ENCODE data around the gene AMOTL1.
"Not testable (repeated sequence)": the region's sequence is repeated elsewhere in the genome, so short reads cannot be mapped to it uniquely, and the experiment has no call there.

The AMOTL1 gene

GRCh38 chr11:94785509-94785908, 17.4 kb downstream of the AMOTL1 start:
- no peak for ATAC-seq (ENCODE audit: low read depth)
- Mint-ChIP-seq H3K9me3 (no peaks in the 10 kb centered on the region), H3K36me3 (no peaks in the 10 kb centered on the region)

GRCh38 chr11:94786264-94787126, 18.3 kb downstream of the AMOTL1 start:
- Mint-ChIP-seq H3K9me3 (no peaks in the 10 kb centered on the region), H3K27me3 (peaks cover 14% of the 10 kb centered on the region), H3K27ac (no peak overlapping the region), H3K4me1 (no peaks in the 10 kb centered on the region), H3K4me3 (no peak overlapping the region), H3K36me3 (no peaks in the 10 kb centered on the region)
- ATAC-seq (ENCODE audit: low read depth) (no peak), DNase-seq (ENCODE audit: low spot score in 2 of 2) (no peak)

More at GRCh38 chr11:94785509-94785908, 17.4 kb downstream of the AMOTL1 start:
- Mint-ChIP-seq H3K27me3 (peaks cover 14% of the 10 kb centered on the region), H3K27ac (no peak overlapping the region), H3K4me1 (peaks cover under 1% of the 10 kb centered on the region), H3K4me3 (no peak overlapping the region)
- no peak for DNase-seq (ENCODE audit: low spot score in 2 of 2)

- no peak overlapping the region for H3K4me3 Mint-ChIP-seq
- no peaks in the 10 kb centered on the region for H3K4me1 Mint-ChIP-seq
- no peaks in the 10 kb centered on the region for H3K9me3 Mint-ChIP-seq
- no peak overlapping the region for H3K27ac Mint-ChIP-seq
- ATAC-seq (ENCODE audit: low read depth) = no peak
- no peak for DNase-seq (ENCODE audit: low spot score in 2 of 2)
- H3K27me3 Mint-ChIP-seq = peaks cover 18% of the 10 kb centered on the region
- no peaks in the 10 kb centered on the region for H3K36me3 Mint-ChIP-seq
Measured at GRCh38 chr11:94787801-94788200, 19.6 kb downstream of the AMOTL1 start.

GRCh38 chr11:94788396-94788795, 20.2 kb downstream of the AMOTL1 start:
- H3K36me3 Mint-ChIP-seq = no peaks in the 10 kb centered on the region
- H3K27ac Mint-ChIP-seq = no peak overlapping the region
- peaks cover 18% of the 10 kb centered on the region for H3K27me3 Mint-ChIP-seq
- no peaks in the 10 kb centered on the region for H3K4me1 Mint-ChIP-seq
- H3K9me3 Mint-ChIP-seq = no peaks in the 10 kb centered on the region
- no peak overlapping the region for H3K4me3 Mint-ChIP-seq
- ATAC-seq (ENCODE audit: low read depth) (no peak), DNase-seq (ENCODE audit: low spot score in 2 of 2) (no peak)

GRCh38 chr11:94790197-94790596, 22.0 kb downstream of the AMOTL1 start:
- H3K36me3 Mint-ChIP-seq = no peaks in the 10 kb centered on the region
- H3K9me3 Mint-ChIP-seq = no peaks in the 10 kb centered on the region
- no peak for DNase-seq (ENCODE audit: low spot score in 2 of 2)
- peaks cover 16% of the 10 kb centered on the region for H3K27me3 Mint-ChIP-seq
- no peak for ATAC-seq (ENCODE audit: low read depth)
- H3K4me1 Mint-ChIP-seq = no peaks in the 10 kb centered on the region
- H3K4me3 Mint-ChIP-seq = no peak overlapping the region
- H3K27ac Mint-ChIP-seq = no peak overlapping the region

- no peak for ATAC-seq (ENCODE audit: low read depth)
- Mint-ChIP-seq H3K4me3 (no peak overlapping the region), H3K4me1 (no peaks in the 10 kb centered on the region), H3K9me3 (no peaks in the 10 kb centered on the region), H3K27me3 (peaks cover 16% of the 10 kb centered on the region), H3K27ac (no peak overlapping the region), H3K36me3 (no peaks in the 10 kb centered on the region)
- no peak for DNase-seq (ENCODE audit: low spot score in 2 of 2)
Measured at GRCh38 chr11:94790661-94791180, 22.6 kb downstream of the AMOTL1 start.

- Mint-ChIP-seq H3K4me1 (no peaks in the 10 kb centered on the region), H3K4me3 (no peak overlapping the region), H3K27me3 (peaks cover 16% of the 10 kb centered on the region), H3K9me3 (no peaks in the 10 kb centered on the region), H3K27ac (no peak overlapping the region), H3K36me3 (no peaks in the 10 kb centered on the region)
- DNase-seq (ENCODE audit: low spot score in 2 of 2) (no peak), ATAC-seq (ENCODE audit: low read depth) (no peak)
Measured at GRCh38 chr11:94791216-94791889, 23.2 kb downstream of the AMOTL1 start.

- H3K27me3 Mint-ChIP-seq = peaks cover 15% of the 10 kb centered on the region
- DNase-seq (ENCODE audit: low spot score in 2 of 2); ATAC-seq (ENCODE audit: low read depth); H3K27ac Mint-ChIP-seq; H3K4me3 Mint-ChIP-seq; H3K4me1 Mint-ChIP-seq; H3K36me3 Mint-ChIP-seq; H3K9me3 Mint-ChIP-seq: not testable (repeated sequence)
Measured at GRCh38 chr11:94791942-94792341, 23.8 kb downstream of the AMOTL1 start.

GRCh38 chr11:94792451-94792850, 24.3 kb downstream of the AMOTL1 start:
- no peak overlapping the region for H3K27ac Mint-ChIP-seq
- ATAC-seq (ENCODE audit: low read depth) (no peak), DNase-seq (ENCODE audit: low spot score in 2 of 2) (no peak)
- H3K4me3 Mint-ChIP-seq = no peak overlapping the region
- no peaks in the 10 kb centered on the region for H3K9me3 Mint-ChIP-seq
- H3K36me3 Mint-ChIP-seq = no peaks in the 10 kb centered on the region
- peaks cover 14% of the 10 kb centered on the region for H3K27me3 Mint-ChIP-seq
- no peaks in the 10 kb centered on the region for H3K4me1 Mint-ChIP-seq

GRCh38 chr11:94793002-94793401, 24.8 kb downstream of the AMOTL1 start:
- DNase-seq (ENCODE audit: low spot score in 2 of 2) = no peak
- Mint-ChIP-seq H3K9me3 (no peaks in the 10 kb centered on the region), H3K27me3 (peaks cover 14% of the 10 kb centered on the region), H3K36me3 (no peaks in the 10 kb centered on the region), H3K4me3 (no peak overlapping the region), H3K27ac (no peak overlapping the region), H3K4me1 (no peaks in the 10 kb centered on the region)
- ATAC-seq (ENCODE audit: low read depth) = no peak

GRCh38 chr11:94793822-94794221, 25.7 kb downstream of the AMOTL1 start:
- H3K27me3 Mint-ChIP-seq = peaks cover 10% of the 10 kb centered on the region
- no peak overlapping the region for H3K27ac Mint-ChIP-seq
- DNase-seq (ENCODE audit: low spot score in 2 of 2) (no peak), ATAC-seq (ENCODE audit: low read depth) (no peak)
- no peaks in the 10 kb centered on the region for H3K9me3 Mint-ChIP-seq
- H3K4me3 Mint-ChIP-seq = no peak overlapping the region
- no peaks in the 10 kb centered on the region for H3K4me1 Mint-ChIP-seq
- H3K36me3 Mint-ChIP-seq = no peaks in the 10 kb centered on the region

GRCh38 chr11:94794287-94795168, 26.4 kb downstream of the AMOTL1 start:
- no peak for ATAC-seq (ENCODE audit: low read depth)
- Mint-ChIP-seq H3K9me3 (no peaks in the 10 kb centered on the region), H3K4me3 (no peak overlapping the region)

GRCh38 chr11:94795476-94796189, 27.5 kb downstream of the AMOTL1 start:
- ATAC-seq (ENCODE audit: low read depth) (no peak), DNase-seq (ENCODE audit: low spot score in 2 of 2) (no peak)
- Mint-ChIP-seq H3K4me3 (no peak overlapping the region), H3K36me3 (no peaks in the 10 kb centered on the region), H3K27ac (no peak overlapping the region), H3K4me1 (no peaks in the 10 kb centered on the region), H3K9me3 (no peaks in the 10 kb centered on the region), H3K27me3 (peaks cover 6% of the 10 kb centered on the region)

More at GRCh38 chr11:94794287-94795168, 26.4 kb downstream of the AMOTL1 start:
- no peaks in the 10 kb centered on the region for H3K36me3 Mint-ChIP-seq
- no peaks in the 10 kb centered on the region for H3K4me1 Mint-ChIP-seq
- H3K27me3 Mint-ChIP-seq = peaks cover 10% of the 10 kb centered on the region
- DNase-seq (ENCODE audit: low spot score in 2 of 2) = no peak
- no peak overlapping the region for H3K27ac Mint-ChIP-seq

All from memory B cell (primary cell).